Endothelial cell of umbilical vein (primary cell): Measurements from ENCODE around the gene CAMKMT. TPM values are rescaled to one million over a fixed set of nuclear protein-coding genes. Genes with fewer than 3 reads are reported as not detected.

Source experiments
- BruUV-seq: library from RNA; stranded (reverse); fragments of 400-500 nt; replicated peaks from 2 replicates; lab custom pipeline; 2021; lab: Mats Ljungman, UMichigan
- CTCF ChIA-PET: fragments of 300-600, 350-600 bp; sonication (Branson Sonifier 250); formaldehyde crosslinking; loops from one replicate; lab custom pipeline; 2021; ENCODE audit warnings: antibody characterized with exemption, inconsistent platforms; lab: Charles Lee
- POLR2A ChIA-PET: fragments of 300-600, 350-600 bp; sonication (Branson Sonifier 250); formaldehyde crosslinking; loops from one replicate; lab custom pipeline; 2021; ENCODE audit warnings: antibody characterized with exemption, inconsistent platforms; lab: Charles Lee
- DNase-seq: peaks from one replicate; pipeline ENCODE4 v3.0.0-alpha.2; 2011; ENCODE audit warnings: low read depth, low spot score
- FAIRE-seq: peaks from 2 replicates; lab custom pipeline; 2011; peaks lifted over from hg19 to GRCh38; lab: Jason Lieb, UNC
- H2AFZ ChIP-seq: 2 replicates; pipeline ENCODE4 v1.6.0; 2012; ENCODE audit warnings: low read depth, low read length, control low read depth, inconsistent platforms
- H3K27ac ChIP-seq: 2 replicates; pipeline ENCODE4 v1.5.1; 2011; ENCODE audit warnings: low read depth, mild to moderate bottlenecking, control low read depth, low read length, moderate library complexity; ENCODE audit not compliant: insufficient read depth
- H3K27me3 ChIP-seq, 2 experiments: 2 replicates each; pipeline versions ENCODE4 v1.6.0 to v1.6.1; 2011; ENCODE audit warnings: low read length in 2 of 2, mixed read lengths in 1 of 2; ENCODE audit not compliant: control insufficient read depth in 2 of 2, insufficient read depth in 2 of 2
- H3K36me3 ChIP-seq, 2 experiments: 2 replicates in 1 of 2; 3 replicates in 1 of 2; pipeline ENCODE4 v1.5.1; 2011; ENCODE audit warnings: low read length in 2 of 2, mild to moderate bottlenecking in 1 of 2, moderate library complexity in 1 of 2; ENCODE audit not compliant: control insufficient read depth in 2 of 2, insufficient read depth in 2 of 2; ENCODE audit errors: extremely low read depth in 1 of 2
- H3K4me1 ChIP-seq: 3 replicates; pipeline ENCODE4 v1.5.1; 2011; ENCODE audit warnings: mild to moderate bottlenecking, low read length; ENCODE audit not compliant: control insufficient read depth, insufficient read depth; ENCODE audit errors: extremely low read depth
- H3K4me2 ChIP-seq: 2 replicates; pipeline ENCODE4 v1.6.1; 2011; ENCODE audit warnings: low read length, control low read depth, mixed read lengths; ENCODE audit not compliant: insufficient read depth
- H3K4me3 ChIP-seq, 3 experiments: fragments of 200-600 bp in 1 of 3; sonication (generic), shearing (Covaris generic) in 1 of 3; replicated peaks in 1 of 3; 2 replicates each; pipeline ENCODE4 v1.5.1; 2011 to 2016; ENCODE audit warnings: control low read depth in 3 of 3, low read length in 3 of 3, mild to moderate bottlenecking in 2 of 3, inconsistent platforms in 1 of 3, low read depth in 1 of 3, moderate library complexity in 1 of 3; ENCODE audit not compliant: insufficient read depth in 1 of 3
- H3K79me2 ChIP-seq: 2 replicates; pipeline ENCODE4 v1.6.0; 2012; ENCODE audit warnings: low read length, inconsistent platforms; ENCODE audit not compliant: control insufficient read depth, insufficient read depth
- H3K9ac ChIP-seq: replicated peaks from 2 replicates; pipeline ENCODE3; 2011; ENCODE audit warnings: low read length, control low read depth; ENCODE audit not compliant: insufficient read depth; ENCODE audit errors: extremely low read depth
- H3K9me1 ChIP-seq: replicated peaks from 3 replicates; pipeline ENCODE4 v1.6.0; 2011; ENCODE audit warnings: mild to moderate bottlenecking, low read length; ENCODE audit not compliant: control insufficient read depth, insufficient read depth; ENCODE audit errors: extremely low read depth
- H3K9me3 ChIP-seq: replicated peaks from 2 replicates; pipeline ENCODE4 v1.5.1; 2012; ENCODE audit warnings: low read length, inconsistent platforms; ENCODE audit not compliant: control insufficient read depth, insufficient read depth
- H4K20me1 ChIP-seq: replicated peaks from 2 replicates; pipeline ENCODE3; 2011; ENCODE audit warnings: mild to moderate bottlenecking, low read length; ENCODE audit not compliant: control insufficient read depth, insufficient read depth; ENCODE audit errors: extremely low read depth
- EZH2 ChIP-seq: IDR thresholded peaks from 2 replicates; pipeline ENCODE4 v1.6.1; 2012; ENCODE audit warnings: borderline replicate concordance, low read depth, mild to moderate bottlenecking, moderate library complexity, low read length, inconsistent platforms; ENCODE audit not compliant: severe bottlenecking
- FOS ChIP-seq: IDR thresholded peaks from 2 replicates; pipeline ENCODE4 v1.6.1; 2011; ENCODE audit warnings: mild to moderate bottlenecking, low read length, moderate library complexity, borderline replicate concordance; ENCODE audit not compliant: insufficient read depth
- GATA2 ChIP-seq: IDR thresholded peaks from 2 replicates; pipeline ENCODE4 v1.7.0; 2011; ENCODE audit warnings: low read depth, mild to moderate bottlenecking, moderate library complexity, mixed read lengths, low read length; ENCODE audit not compliant: insufficient read length, insufficient read depth
- JUN ChIP-seq: IDR thresholded peaks from 2 replicates; pipeline ENCODE4 v1.6.1; 2011; ENCODE audit warnings: borderline replicate concordance, low read depth; ENCODE audit not compliant: insufficient read length, insufficient read depth
- MYC ChIP-seq: IDR thresholded peaks from one replicate; pipeline ENCODE4 v1.6.1; 2011; ENCODE audit warnings: mild to moderate bottlenecking, low read depth, low read length
- POLR2A ChIP-seq: IDR thresholded peaks from 2 replicates; pipeline ENCODE4 v1.6.1; 2012; ENCODE audit warnings: low read depth, mild to moderate bottlenecking, control low read depth, low read length
- POLR2AphosphoS5 ChIP-seq: IDR thresholded peaks from 2 replicates; pipeline ENCODE4 v1.6.1; 2012; ENCODE audit warnings: low read depth, mild to moderate bottlenecking, control low read depth, low read length, moderate library complexity; ENCODE audit not compliant: insufficient read depth
- dilution Hi-C: fragments of 300-500 bp; cut with MboI; formaldehyde crosslinking; loops from one replicate; pipeline ENCODE4 v1.15.0; 2019; ENCODE audit warnings: low sequenced_read_pairs; ENCODE audit not compliant: extremely low pct_ligation_motif_present
- intact Hi-C: fragments of 100-400 bp; cut with micrococcal nuclease; formaldehyde crosslinking; loops from one replicate; pipeline ENCODE4 v1.10.0; 2022
- polyA plus RNA-seq, 4 experiments: library from polyadenylated mRNA; depleted of rRNA in 3 of 4; stranded (reverse) in 3 of 4; unstranded in 1 of 4; fragments of >200 nt; gene quantifications; 2 replicates each; pipeline versions ENCODE4 v1.2.1 to v1.2.3, GENCODE V29; 2011 to 2012; ENCODE audit warnings: missing spikeins in 1 of 4
- total RNA-seq: library from RNA; stranded (reverse); gene quantifications from 2 replicates; pipeline ENCODE4 v1.2.3, GENCODE V29; 2021
- TF ChIP-seq, protein P1 (sequence below), 2 donors: IDR thresholded peaks; 1 replicate in 1 of 2; 2 replicates in 1 of 2; pipeline ENCODE4 v1.5.1; 2011; ENCODE audit warnings: low read length in 2 of 2, mild to moderate bottlenecking in 2 of 2, moderate library complexity in 2 of 2, control low read depth in 1 of 2, inconsistent platforms in 1 of 2, low read depth in 1 of 2; ENCODE audit not compliant: insufficient read depth in 1 of 2; ENCODE audit errors: extremely low read depth in 1 of 2
- TF ChIP-seq, protein P2 (sequence below): IDR thresholded peaks from 2 replicates; pipeline ENCODE4 v1.6.1; 2011; ENCODE audit not compliant: insufficient read depth, insufficient read length

Gene CAMKMT
- total and polyA plus RNA-seq, 2 donors (not counting 3 experiments of a cell fraction or from before 2014, with no cell fraction given): 4.1 to 10.7 TPM

DNA sequence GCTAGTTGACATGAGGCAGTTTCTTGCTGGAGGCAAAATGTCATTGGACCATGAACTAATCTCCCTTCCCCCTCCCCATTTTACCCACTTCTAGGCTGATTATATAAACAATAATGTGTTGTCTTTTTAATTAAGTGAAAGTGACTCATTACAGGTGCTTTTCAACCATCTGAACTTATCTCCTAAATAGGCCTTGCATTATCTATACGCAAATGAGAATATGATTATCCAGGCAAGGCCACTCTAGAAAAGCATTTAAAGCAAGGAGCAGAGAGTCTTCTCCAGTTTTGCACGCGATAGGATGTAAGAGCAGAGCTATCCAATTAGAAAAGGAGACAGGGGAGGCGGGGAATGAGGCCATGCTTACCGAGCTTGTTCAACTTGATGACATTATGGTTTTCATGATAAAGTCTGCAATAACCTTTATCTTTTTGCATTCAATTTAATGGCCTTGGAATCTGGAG is 293.7 kb downstream of the CAMKMT start:
- H3K9ac ChIP-seq: no peak overlapping the region
- no peaks in the 10 kb centered on the region for H3K79me2 ChIP-seq
- H3K4me3 ChIP-seq: no peak overlapping the region
- no peaks in the 10 kb centered on the region for H3K9me1 ChIP-seq
- H2AFZ ChIP-seq: no peak overlapping the region
- BruUV-seq: no TSS peak
- TF ChIP-seq, protein P1, sequence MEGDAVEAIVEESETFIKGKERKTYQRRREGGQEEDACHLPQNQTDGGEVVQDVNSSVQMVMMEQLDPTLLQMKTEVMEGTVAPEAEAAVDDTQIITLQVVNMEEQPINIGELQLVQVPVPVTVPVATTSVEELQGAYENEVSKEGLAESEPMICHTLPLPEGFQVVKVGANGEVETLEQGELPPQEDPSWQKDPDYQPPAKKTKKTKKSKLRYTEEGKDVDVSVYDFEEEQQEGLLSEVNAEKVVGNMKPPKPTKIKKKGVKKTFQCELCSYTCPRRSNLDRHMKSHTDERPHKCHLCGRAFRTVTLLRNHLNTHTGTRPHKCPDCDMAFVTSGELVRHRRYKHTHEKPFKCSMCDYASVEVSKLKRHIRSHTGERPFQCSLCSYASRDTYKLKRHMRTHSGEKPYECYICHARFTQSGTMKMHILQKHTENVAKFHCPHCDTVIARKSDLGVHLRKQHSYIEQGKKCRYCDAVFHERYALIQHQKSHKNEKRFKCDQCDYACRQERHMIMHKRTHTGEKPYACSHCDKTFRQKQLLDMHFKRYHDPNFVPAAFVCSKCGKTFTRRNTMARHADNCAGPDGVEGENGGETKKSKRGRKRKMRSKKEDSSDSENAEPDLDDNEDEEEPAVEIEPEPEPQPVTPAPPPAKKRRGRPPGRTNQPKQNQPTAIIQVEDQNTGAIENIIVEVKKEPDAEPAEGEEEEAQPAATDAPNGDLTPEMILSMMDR (IDR thresholded peaks at IDR 0.05; ENCODE audit: extremely low read depth in 1 of 2, insufficient read depth in 1 of 2, low read depth in 1 of 2, low read length in 2 of 2): no peak
- TF ChIP-seq JUN (no peak), POLR2A (no peak), POLR2AphosphoS5 (no peak), FOS (no peak), GATA2 (no peak), EZH2 (no peak), MYC (no peak)
- TF ChIP-seq, protein P2, sequence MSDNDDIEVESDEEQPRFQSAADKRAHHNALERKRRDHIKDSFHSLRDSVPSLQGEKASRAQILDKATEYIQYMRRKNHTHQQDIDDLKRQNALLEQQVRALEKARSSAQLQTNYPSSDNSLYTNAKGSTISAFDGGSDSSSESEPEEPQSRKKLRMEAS: no peak
- no peak for FAIRE-seq
- intact Hi-C loops (no loop called here), dilution Hi-C loops (no loop called here)
- H3K27ac ChIP-seq: no peak overlapping the region
- no peaks in the 10 kb centered on the region for H3K9me3 ChIP-seq
- no peaks in the 10 kb centered on the region for H3K4me1 ChIP-seq
- H3K27me3 ChIP-seq: no peaks in the 10 kb centered on the region
- no peaks in the 10 kb centered on the region for H3K36me3 ChIP-seq
- POLR2A ChIA-PET: no interaction called here
- no peak for DNase-seq
- CTCF ChIA-PET: no interaction called here
- no peaks in the 10 kb centered on the region for H4K20me1 ChIP-seq
- H3K4me2 ChIP-seq: no peak overlapping the region
